Astrocyte of the hippocampus (primary cell): ENCODE results near the gene ZEB2.

ENCODE experiments used
- DNase-seq: peaks from one replicate; pipeline ENCODE4 v3.0.0; 2011; ENCODE audit warnings: low read depth, low spot score

ZEB2 gene

DNA sequence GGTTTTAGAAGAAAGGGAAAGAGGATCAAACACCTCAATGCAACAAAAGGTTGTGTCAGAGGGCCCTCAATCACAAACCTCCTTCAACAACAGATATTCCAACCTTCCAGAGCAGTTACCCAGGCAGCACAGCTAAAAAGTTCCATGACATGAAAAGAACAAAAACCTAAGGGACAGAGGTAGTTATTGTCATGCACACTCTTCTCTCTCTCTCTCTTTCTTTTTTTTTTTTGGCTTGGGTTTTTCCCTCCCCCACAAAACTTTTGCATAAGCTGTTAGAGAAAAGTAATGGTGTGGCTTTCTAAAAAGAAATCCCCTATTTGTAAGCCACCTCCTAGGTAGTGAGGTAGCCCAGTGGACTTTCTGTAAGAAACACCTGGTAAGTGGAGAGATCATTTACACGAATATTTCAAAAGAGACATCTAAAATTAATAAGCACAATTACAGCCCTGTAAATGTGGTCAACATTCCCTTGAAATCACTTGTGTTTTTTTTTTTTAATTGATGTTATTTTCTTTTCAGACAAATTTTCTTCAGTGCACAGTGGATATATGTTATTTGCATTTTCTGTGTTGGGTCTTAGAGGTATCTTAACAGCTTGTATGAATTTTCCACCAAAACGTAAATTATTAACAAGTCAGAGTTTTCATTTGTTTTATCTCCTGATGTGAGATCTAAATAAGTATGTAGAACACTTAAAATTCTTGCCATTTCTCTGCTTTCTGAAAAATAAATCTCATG is 48.4 kb downstream of the ZEB2 start:
- no peak for DNase-seq

DNA sequence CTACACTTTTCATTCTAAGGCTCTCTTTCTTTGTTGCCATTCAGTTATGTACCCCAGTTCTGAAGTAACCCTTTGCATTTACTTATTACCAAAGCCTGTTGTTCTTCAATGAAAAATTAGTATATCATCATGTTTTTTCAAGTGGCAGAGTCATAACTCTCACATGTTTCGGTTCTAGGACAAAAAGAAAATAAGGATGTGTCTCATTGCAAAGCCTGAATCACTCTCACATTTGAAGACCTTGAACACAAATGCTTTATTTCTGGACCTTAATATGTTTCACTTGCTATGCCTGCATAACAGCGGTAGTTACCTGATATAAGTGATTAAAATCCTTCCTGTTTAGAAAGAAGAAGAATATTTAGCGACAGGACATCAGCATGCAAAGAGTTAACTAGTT is 49.1 kb downstream of the ZEB2 start:
- DNase-seq = no peak

DNA sequence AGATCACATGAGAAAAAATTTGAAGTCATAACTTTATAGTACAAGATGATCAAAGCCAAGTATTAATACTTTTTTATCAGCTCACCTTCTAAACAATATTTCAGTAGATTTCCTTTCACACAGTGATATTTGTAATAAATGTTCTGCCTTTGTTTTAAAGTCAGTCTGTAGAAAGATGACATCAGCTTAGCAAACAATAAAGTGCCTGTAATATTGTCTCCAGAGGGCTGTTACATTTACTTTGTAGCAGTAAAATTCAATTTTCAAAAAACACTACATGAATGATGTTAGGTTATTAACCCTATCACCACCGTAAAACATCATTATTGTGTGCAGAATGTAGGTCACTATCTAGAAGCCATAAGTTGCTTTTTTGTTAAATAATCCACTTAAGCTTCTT is 49.6 kb downstream of the ZEB2 start:
- no peak for DNase-seq

DNA sequence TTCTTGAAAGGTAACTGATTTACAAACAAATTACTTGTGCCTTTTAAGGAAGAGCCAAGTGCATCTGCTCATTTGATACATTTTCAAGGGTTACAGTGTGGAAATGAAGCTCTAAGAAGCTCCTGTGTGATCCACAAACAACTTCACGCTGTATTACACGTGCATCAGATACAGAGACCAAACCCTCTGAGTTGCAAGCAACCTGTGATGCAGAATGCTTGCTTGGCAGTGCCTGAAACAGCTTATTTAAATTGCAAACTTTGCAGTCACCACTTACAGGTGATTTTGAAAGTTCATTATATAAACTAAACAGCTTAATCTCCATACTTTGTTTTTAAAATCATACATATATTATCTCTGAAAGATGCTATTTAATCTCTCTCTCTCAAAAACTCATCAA is 50.1 kb downstream of the ZEB2 start:
- no peak for DNase-seq

DNA sequence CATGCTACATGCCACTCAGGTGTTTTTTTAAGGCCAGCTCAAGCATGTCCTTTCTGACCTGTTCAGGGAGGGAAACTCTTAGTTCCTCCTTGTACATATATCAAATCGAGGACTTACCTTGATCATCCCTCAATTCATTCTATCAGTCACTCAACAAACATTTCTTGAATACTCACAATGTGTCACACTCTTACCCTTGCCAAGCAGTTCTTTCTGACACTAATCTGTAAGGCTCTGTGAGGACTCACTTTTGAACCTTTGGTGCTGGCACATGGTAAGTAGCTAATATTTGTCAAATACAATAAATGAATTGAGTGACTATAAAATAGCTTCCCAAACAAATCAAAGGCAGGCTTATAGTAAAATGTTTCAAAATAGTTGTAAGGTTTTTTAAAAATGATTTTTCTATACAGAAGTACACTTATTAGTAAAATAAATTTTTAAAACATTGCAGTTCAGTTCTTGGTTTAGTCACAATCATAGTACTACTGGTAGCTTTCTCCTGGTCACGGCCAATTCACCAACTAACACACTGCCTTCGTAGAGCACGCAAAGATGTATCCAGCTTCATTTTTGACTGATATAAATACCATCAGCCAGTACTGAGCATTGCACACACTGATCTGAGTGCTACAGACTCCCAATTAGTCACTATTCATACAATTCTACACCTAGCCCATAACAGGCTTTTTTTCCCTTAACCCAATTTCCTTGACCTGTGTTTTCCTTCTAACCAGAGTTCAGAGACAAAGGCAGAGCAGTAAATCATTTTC is 50.9 kb downstream of the ZEB2 start:
- no peak for DNase-seq

DNA sequence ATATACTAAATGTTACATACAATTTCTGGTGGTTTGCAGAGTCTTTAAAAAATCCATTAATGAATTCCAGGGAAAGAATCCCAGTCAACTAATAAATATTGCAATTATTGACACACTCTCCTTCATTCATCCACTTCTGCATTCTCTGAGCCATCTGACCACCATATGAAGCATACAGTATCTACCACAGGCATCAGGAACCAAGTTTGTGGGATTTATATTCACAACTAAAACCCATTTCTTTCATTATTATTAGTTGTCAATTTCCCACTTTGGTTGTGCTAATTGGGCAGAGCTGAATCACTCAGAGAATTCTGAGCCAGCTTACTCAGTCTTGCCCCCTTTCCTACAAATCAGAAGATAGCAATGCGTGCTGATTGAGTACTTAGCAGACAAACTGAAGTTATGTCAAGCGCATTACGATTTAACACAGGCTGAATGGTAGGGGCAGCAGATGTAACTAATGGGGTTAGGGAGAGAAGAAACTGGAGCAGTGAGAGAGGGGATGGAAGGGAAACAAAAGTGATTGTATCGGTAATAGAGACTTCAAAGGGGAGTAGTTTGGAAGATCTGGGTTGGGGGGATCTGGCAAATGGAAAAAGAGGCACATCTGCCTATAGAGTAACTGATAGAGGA is 52.3 kb downstream of the ZEB2 start:
- peak; percentile 9 for DNase-seq

DNA sequence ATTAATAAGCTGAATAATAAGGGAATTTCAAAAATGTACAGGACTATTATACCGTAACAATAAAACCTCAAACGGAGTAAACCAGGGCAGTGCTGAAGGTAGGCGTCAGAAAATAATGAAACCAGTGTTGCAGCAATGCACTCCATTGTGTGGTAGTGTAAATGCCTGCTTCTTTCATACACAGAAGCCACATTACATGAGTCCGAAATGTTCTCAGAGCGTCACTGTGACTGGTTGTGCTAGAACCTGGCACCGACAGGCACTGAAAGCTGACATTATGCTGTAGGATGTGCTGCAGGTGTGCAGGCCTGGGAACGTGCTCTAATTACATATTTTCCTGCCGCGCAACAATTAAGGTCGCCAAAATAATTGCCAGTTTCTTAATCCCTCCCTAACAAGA is 53.3 kb downstream of the ZEB2 start:
- DNase-seq = peak; percentile 59

DNA sequence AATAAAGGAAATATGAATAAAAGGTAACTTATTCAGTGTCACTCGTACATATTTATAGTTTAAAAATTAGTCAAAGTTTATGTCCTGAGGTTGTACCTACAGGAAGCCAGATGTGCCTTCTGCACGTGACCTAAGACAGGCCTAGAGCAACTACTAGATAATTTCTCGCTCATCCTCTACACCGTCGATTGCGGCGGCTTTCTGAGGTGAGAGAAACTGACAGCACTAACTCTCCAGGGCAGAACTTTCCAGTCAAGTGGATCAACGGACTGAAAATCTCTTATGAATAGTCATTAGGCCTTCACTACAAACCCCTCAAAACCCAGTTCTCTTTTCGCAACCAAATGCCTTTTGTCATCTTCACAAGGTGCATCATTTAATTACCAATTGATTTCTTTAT is 54.2 kb downstream of the ZEB2 start:
- DNase-seq = no peak

DNA sequence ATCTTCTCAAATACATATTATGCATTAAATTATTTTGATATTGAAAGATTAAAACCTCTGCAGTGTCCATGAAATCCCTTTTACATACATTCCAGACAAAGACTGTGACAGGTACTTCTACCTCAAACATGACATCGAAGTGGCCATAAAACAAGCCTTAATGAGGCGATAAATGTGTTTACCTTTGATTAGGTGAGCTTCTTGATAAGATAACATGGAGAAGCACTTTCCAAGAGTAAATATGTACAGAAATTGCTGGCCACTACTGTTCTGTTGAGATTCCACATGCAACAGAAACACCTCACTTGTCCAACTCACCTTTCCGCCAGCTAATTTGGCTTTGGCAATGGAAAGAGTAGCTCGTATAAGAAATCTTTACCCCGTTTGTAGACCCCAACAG is 55.2 kb downstream of the ZEB2 start:
- no peak for DNase-seq

DNA sequence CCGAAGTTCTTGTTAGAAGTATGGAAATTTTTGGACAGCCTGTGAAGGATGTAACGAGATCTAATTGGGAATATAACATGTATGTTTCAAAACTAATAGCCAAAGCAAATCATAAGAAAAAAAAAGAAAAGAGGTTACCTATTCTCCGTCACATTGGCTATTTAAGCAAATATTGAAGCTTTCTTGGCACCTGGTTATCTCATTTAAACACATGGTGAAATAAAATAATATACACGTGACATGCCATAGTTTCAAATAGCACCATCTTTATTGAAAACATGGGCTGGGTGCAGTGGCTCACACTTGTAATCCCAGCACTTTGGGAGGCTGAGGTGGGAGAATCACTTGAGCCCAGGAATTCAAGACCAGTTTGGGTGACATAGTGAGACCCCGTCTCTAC is 56.7 kb downstream of the ZEB2 start:
- no peak for DNase-seq

DNA sequence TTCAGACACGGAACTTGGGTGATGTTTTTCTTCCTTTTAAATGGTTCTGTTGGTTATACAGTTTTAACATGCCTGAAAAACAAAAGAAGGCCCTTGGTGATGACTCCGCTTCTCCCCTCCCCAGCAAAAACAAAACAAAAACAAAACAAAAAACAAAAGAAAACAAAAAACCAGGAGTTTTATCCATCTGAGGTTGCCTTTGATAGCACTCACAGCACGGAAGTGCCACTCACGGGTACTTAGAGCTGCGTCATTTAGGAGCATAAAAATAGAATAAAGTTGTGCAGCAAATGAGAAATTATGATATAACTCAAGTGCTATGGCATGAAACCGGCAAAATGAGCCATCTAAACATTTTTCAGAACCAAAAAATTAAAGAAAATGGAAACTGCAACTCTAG is 57.7 kb downstream of the ZEB2 start:
- DNase-seq = no peak

DNA sequence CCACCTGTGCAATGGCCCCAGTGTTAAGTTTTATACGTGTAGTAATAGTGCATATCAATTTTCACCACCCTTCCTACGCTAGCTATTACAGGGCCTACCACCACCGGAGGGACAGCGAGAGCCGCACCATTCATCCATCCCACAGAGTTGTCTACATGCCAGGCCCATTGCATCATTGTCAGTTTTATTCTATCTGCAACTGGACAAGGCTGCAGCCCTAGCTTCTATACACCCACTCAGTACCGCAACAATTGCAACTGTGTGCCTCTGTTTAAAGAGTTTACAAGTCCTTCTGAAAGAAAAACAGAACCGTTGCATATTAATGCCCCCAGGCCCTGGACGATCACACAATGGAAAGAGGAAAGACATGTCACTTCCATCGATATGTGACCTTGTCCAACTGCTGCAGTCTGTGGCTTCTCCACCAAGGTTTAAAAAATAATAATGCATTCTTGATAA is 58.6 kb downstream of the ZEB2 start:
- peak; percentile 82 for DNase-seq

DNA sequence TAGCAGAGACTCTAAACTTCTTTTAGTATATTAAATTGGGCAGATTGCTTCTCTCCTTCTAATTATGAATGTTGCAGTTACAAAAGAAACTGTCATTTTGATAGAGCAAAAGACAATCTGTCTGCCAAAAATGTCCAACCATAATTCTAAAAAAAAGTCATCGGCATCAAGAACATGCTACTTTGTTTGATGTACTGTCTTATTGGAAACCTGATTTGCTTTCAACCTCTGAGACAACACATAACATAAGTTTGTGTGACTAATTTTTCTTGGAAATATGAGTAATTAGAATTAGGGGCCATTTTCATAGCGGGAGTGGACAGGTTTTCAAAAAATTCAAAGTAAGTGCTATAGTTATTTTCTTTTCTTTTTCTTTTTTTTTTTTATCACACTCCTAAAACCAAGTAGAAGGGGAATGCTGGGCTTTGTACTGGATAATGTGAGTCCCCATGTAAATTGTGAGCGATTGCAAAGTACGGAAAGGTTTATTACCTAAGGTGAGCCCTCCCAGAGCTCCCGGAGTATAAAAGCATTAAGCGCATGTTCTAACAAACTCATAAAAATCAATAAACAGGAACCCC is 59.1 kb downstream of the ZEB2 start:
- DNase-seq = no peak

DNA sequence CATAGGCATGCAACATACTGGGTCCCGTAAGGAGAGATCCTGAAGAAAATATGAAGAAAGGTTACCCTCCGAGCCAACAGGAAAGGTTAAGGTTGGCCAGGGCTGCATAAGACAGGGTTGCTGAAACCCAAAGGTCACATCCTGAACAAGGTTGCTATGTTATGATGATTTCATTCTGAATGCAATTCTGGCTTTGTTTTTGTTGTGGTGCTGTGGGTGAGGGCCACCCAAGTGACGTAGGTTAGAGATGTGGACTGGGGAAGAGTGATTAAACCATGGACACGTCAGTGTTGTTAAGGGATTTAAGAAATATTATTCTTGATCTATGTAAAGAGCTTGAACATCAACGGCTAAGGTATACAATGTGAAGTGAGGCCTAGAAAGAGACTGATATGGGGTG is 60.0 kb downstream of the ZEB2 start:
- DNase-seq = no peak

DNA sequence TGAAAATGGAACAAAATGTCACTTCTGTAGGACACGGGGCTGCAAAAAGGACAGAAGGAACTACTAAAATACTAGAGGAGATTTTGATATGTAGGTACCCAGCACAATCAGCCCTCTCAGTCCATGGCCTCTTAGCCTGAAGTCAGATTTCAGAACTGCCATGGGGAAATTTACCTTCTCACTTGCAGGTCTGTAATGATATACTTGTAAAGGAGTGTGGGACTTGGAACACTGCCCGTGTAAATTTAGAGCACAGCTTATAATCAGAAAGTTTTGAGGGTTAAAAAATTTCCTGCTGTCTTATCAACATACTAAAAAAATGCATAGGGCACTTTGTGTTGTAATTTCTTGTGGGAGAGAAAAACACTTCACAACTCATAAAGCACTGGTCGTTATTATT is 60.6 kb downstream of the ZEB2 start:
- DNase-seq = no peak

DNA sequence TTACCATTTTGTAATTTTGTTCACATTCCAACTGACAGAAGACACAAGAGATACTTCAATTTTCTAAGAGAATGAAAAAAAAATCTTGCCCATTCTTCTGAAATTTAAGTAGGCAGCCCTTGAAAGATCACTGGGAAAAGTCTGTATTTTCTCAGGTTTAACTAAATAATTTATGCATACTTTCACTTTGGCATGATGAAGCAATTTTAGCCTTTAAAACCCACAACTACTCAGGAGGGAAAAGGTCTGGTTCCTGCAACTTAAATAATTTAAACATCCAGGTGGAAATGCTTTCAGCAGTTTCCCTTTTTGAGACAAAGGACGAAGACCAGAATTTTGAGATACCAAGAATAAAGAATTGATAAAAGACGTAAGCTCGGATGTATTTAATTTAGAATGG is 61.4 kb downstream of the ZEB2 start:
- DNase-seq = no peak

DNA sequence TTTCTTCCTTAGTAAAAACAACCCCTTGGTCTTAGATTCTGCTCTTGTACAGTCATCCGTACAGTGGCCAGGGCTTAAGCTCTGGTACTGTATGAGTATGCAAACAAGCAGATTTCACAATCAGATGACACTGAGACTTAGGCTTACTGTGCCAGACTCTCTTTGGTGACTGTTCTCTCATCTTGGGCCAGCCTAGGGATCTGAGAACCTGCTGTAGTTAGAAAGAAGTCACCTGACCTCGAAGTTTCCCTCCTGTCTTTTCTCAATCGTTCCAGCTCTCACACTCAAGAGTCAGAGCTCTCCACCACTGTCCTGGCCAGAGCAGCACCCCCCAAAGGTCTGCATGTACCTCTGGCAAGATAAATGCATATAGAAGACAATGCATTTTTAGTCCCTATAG is 63.2 kb downstream of the ZEB2 start:
- DNase-seq = peak; percentile 61

DNA sequence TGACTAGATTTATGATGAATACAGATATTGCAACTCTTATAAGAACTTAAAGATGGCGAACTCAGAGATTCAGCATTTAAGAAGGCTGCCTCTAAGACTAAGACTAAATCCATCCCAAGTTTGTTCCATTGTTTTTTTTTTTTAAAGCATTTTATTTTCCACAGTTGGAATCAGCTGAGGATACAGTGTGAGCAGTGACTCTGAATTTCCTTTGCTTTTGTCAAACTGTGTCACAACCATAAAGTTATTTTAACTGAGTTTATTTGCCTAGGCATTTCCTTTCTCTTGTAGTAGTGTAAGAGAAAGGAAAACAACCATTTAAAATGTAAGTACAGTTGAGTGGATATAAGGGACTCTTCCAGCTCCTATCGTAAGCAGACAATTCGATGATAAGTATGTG is 63.9 kb downstream of the ZEB2 start:
- DNase-seq = no peak

DNA sequence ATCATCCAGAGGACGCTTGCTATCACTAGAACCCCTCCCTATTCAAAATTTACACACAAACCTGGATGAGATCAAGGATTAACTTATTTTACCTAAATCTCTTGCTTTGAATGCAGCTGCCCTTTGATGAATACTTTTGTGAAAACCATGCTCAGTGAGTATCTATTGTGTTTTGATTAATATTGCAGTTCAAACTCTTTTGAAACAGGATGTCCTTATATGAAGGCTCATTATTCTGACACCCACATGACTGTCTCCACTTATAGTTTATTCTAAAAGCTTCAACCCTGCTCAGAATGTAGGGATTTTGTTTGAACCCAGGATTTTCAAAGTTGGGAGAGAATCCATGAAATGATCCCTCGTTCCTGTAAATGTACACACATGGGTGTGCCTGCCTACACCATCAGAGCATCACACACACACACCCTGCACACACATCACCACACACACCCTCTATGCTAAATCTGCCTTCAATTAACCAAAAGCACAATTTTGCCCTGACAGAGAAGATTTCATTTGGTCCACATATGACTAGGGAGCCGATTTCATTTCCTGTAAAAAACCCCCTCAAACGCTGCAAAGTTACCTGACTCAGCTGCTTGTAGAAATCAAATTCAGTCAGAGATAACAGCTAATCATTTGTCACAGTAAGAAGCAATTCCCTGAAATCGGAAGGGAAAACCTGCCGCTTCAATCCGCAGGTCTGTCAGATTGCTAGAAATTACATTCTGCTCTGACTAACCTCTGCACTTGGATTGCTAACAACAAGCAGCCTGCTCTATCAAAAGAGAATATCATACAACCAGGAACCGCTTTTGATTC is 65.2 kb downstream of the ZEB2 start:
- no peak for DNase-seq

DNA sequence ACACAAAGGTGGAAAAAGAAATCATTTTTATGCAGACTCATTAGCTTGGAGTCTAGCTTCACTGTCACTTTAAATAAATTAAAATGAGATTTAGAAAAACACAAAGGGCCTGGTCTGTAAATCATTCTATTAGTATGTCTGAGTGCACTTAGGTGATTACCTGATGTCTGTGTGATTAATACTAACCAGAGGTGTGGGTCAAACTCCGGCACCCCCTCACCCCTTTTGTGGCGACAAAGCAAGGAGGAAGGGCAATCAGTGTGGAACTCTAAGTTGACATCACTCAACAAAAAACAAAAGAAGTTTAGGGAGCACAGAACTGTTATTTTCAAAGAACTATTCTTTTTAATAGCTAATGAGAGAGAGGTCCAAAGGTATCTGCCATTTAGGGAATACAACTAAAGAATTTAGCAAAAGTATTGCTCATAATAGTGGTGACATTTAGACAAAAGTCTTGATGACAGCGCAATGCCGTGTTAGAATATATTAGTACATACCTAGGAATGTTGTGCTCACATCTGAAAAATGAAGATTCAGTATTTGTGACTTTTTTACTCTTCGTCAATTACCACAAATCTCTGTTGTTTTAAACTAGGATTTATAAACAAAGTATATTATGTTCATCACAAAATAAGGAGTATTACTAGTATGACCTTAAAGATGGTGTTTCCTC is 66.3 kb downstream of the ZEB2 start:
- no peak for DNase-seq

DNA sequence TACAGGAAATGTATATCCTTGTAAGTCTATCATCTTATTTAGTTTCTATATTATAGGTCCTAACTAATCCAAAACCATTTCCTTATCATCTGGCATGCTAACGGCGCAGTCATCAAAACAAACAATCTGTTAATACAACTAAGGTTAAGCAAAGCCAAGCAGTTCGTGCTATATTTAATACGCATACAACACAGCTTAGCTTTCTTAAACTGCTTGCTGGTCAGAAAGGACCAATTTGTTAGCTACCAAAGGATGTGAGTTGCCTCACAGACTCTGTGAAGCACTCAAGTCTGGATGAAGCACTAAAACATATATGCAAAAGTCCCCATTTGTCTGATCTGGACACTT is 67.0 kb downstream of the ZEB2 start:
- DNase-seq = peak; percentile 52
